Glomerular visceral epithelial cell (primary cell): Measurements from ENCODE around the gene SGO1.

ENCODE experiments used
- DNase-seq: peaks from one replicate; pipeline ENCODE4 v3.0.0-alpha.2; 2016; ENCODE audit errors: extremely low spot score

The SGO1 gene

GRCh38 chr3:20154928-20155327 is 31.1 kb downstream of the SGO1 start:
- DNase-seq: no peak

GRCh38 chr3:20154078-20154477 is 31.9 kb downstream of the SGO1 start:
- no peak for DNase-seq

DNA sequence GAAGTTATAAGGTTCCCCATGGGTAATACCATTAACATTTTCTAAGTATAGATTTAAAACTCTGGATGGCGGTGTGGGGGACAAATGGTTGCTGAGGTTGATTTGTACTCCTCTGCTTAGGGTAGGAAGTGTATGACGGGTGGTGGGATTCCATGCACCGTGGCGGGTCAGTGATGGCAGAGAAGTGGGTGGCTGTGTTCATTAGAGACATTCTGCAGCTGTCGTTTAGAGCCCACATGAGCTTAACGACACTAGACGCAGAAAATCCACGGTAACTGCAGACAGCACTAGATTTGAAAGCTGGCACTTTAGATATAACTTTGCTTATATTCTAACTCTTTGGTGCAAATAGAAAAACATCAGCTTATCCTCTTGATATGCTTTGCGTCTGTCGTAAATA is 37.5 kb downstream of the SGO1 start:
- DNase-seq: no peak

GRCh38 chr3:20147361-20147760 is 38.6 kb downstream of the SGO1 start:
- DNase-seq: no peak

DNA sequence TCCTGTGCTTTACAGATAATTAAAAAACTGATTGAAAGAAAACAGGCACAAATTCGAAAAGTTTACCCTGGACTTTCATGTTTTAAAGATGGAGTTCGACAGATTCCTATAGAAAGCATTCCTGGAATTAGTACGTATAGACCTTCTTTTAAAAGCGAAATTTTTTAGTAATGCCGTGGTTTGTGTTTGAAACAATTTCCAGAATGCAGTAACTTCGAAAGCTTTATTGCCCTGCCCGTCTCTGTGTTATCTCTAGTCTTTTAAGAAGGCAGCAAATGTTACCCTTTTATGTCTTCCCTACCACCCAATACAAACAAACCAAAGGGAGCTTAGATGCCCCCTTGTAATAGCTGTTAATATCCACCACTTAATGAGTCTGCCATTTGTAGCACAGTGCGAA is 39.7 kb downstream of the SGO1 start:
- DNase-seq: no peak

GRCh38 chr3:20145874-20146273 is 40.1 kb downstream of the SGO1 start:
- DNase-seq: no peak

DNA sequence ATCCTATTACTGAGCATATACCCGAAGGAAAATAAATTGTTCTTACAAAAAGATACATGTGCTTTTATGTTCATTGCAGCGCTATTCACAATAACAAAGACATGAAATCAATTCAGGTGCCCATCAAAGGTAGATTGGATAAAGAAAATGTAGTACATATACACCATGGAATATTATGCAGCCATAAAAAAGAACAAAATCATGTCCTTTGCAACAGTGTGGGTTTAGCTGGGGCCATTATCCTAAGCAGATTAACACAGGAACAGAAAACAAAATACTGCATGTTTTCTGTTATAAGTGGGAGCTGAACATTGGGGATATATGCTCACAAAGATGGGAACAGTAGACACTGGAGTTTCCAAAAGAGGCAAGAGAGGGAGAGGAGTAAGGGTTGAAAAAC is 42.5 kb downstream of the SGO1 start:
- DNase-seq: no peak

- DNase-seq: no peak
These were observed 43.5 kb downstream of the SGO1 start for GRCh38 chr3:20142517-20142916.

DNA sequence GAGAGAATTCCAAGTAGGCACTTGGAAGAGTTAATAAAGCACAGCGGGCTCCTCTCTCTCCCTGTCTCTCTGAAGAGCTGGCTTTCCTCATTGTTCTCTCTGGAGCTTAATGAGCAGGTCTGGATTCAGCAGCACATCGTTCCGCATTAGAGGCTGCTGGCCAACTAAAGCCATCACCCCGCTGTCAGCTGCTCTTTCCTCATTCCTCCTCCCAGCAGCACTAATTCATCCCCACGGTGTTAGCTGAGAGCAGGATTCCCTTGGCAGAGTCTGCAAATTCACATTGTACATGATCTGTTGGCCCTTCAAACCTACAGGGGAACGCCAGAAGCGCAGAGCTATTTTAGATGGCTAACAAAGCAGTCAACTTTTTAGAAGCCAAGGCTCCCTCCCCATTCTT is 44.2 kb downstream of the SGO1 start:
- DNase-seq: no peak

- no peak for DNase-seq
These were observed 44.7 kb downstream of the SGO1 start for GRCh38 chr3:20141316-20141715.

- no peak for DNase-seq
These were observed 45.1 kb downstream of the SGO1 start for GRCh38 chr3:20140881-20141280.

GRCh38 chr3:20137647-20138046 is 48.4 kb downstream of the SGO1 start:
- no peak for DNase-seq

- DNase-seq: no peak
These were observed 49.8 kb downstream of the SGO1 start for GRCh38 chr3:20136231-20136630.

- DNase-seq: no peak
These were observed 55.9 kb downstream of the SGO1 start for GRCh38 chr3:20130106-20130505.

DNA sequence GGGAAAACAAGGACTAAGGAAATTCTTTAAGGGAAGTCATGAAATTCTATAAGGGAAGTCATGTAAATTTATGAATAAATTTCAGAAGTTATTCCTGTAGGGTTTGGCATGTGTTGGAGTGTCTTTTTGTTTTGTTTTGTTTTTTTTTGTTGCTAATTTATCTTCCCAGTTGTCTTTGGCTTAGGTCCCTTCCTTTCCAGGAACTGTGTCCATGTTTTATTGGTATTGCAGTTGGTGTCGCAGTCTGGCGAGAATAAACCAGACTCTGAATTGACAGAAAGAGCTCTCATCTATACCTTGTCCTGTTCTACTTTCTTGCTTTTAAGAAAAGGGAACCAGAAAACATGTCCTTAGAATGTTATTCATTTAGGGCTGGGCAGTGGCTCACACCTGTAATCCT is 57.6 kb downstream of the SGO1 start:
- no peak for DNase-seq

DNA sequence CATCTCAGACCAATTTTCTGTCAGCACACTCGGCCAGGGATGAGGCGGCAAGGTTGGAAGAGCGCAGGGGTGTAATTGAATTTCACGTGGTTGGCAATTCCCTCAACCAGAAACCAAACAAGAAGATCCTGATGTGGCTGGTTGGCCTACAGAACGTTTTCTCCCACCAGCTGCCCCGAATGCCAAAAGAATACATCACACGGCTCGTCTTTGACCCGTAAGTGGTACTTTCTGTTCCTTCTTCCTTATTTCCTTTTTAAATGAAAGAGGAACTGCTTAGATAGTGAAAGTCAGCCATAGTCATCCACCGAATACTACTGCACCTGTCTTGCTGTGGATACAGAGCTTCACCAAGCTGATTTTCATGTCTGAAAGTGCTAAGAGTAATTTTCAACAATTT is 60.1 kb downstream of the SGO1 start:
- no peak for DNase-seq

DNA sequence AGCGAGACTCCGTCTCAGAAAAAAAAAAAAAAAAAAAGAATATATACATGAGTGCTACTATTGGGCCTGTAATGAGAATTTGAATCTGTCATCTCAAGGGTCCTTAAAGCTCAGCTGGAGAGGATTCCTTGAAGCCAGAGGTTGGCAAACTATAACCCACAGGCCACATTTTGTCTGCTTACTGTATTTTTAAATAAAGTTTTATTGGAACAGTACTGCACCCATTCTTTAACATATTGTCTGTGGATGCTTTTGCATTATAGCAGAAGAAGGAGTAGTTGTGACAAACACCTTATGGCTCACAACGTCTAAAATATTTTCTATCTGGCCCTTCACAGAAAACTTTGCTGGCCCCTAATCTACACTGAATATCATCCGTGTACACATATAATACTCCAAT is 60.7 kb downstream of the SGO1 start:
- DNase-seq: no peak

- no peak for DNase-seq
These were observed 62.8 kb downstream of the SGO1 start for GRCh38 chr3:20123131-20123652.

- DNase-seq: no peak
These were observed 64.9 kb downstream of the SGO1 start for GRCh38 chr3:20121088-20121487.
